Posterior cingulate gyrus (tissue), 11 donors: ENCODE data around the gene CPT1B.

Source experiments
- DNase-seq, 10 donors: peaks; one replicate each; pipeline versions ENCODE4 v3.0.0 to v3.0.0-alpha.2; 2020 to 2021; ENCODE audit warnings: mixed read lengths in 3 of 10
- intact Hi-C: fragments of 100-400 bp; cut with DNase I; formaldehyde crosslinking; loops from one replicate; pipeline ENCODE4 v1.15.1; 2023

CPT1B gene

GRCh38 chr22:50532824-50533796, 45.1 kb downstream of the CPT1B start:
- intact Hi-C loops: no loop called here
- DNase-seq: peak in 2 of 10 donors; percentile 33 to 81

GRCh38 chr22:50531962-50532674, 46.1 kb downstream of the CPT1B start:
- intact Hi-C loops: no loop called here
- peak in 2 of 10 donors; percentile 64 to 88 for DNase-seq

- peak in 2 of 10 donors; percentile 77 to 79 for DNase-seq
- intact Hi-C loops: no loop called here
Measured at GRCh38 chr22:50531546-50531961, 46.7 kb downstream of the CPT1B start.

GRCh38 chr22:50530877-50531545, 47.2 kb downstream of the CPT1B start:
- intact Hi-C loops: no loop called here
- DNase-seq: peak in 2 of 10 donors; percentile 72 to 81

DNA sequence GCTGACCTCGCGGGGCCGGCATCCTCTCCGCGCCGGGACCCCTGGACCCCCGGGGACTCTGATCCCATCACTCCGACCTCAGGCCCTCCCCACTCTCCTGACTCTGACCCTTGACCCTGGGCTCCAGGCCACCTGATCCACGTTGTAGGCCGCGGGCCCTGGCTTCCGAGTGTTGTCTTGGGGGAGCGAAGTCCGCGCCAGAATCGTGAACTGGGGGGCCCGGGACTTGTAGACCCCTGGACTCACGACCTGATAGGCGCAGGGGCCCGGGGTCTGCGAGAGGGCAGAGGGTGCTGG, 47.7 kb downstream of the CPT1B start:
- no peak for DNase-seq

DNA sequence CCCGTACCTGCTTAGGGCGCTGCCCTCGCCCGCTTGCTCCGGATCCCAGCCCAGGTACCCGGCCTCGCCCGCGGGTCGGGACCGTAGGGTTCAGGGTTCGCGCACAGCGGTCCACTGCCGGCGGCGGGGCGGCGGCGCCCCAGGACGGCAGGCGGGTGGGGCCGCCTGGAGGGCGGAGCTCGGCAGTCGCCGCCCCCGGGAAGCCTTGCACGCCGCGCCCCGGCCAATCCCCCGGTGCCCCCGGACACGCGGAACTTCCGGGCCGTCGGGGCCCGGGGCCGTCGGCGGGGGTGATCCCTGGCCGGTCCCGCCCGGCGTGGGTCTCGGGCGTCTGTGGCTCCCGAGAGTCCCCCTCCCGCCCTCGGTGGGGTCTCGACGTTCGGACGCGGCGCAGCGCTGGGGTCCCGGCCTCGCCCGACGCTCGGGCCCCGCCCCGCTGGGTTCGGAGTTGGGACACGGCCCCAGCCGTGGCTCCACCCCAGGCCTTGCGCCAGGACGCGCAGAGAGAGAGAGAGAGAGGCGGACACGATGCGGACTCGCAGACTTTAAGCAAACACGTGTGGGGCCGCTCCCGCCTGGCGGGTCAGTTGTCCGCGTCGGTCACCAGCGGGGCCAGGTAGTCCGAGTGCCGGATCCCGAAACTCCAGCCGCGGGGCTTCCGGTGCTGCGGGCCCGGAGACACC, 48.2 kb downstream of the CPT1B start, which contains the start of gene TYMP:
TYMP (minus strand) TSS at position 116 of the 683 bp plus-strand sequence. CDS start 303 bp downstream, outside the sequence.
- intact Hi-C loops: no loop called here
- DNase-seq: peak in 1 of 10 donors; percentile 87

More for the DNA sequence above, 47.7 kb downstream of the CPT1B start:
- intact Hi-C loops: no loop called here

- intact Hi-C loops: no loop called here
Measured at GRCh38 chr22:50529416-50529896, 48.8 kb downstream of the CPT1B start.

GRCh38 chr22:50528682-50529415, 49.4 kb downstream of the CPT1B start:
- intact Hi-C loops: no loop called here
- peak in 2 of 10 donors; percentile 40 to 78 for DNase-seq

More at GRCh38 chr22:50529416-50529896, 48.8 kb downstream of the CPT1B start:
- DNase-seq: peak in 1 of 10 donors; percentile 83

GRCh38 chr22:50527921-50528681, 50.1 kb downstream of the CPT1B start:
- peak in 2 of 10 donors; percentile 22 to 55 for DNase-seq
- intact Hi-C loops: loop anchor here (2.0 kb wide), 1 partner anchor 35 kb away; the partner anchor contains the start of gene SYCE3

- DNase-seq: peak in 3 of 10 donors; percentile 22 to 88 (median 87)
- intact Hi-C loops: loop anchor here (2.0 kb wide), 1 partner anchor 36 kb away; the partner anchor contains the start of gene SYCE3
Measured at GRCh38 chr22:50526834-50527801, 51.1 kb downstream of the CPT1B start.

GRCh38 chr22:50526108-50526833, 52.0 kb downstream of the CPT1B start:
- intact Hi-C loops: loop anchor here (2.0 kb wide), 1 partner anchor 37 kb away; the partner anchor contains the start of gene SYCE3
- DNase-seq: peak in 8 of 10 donors; percentile 47 to 95 (median 68)

DNA sequence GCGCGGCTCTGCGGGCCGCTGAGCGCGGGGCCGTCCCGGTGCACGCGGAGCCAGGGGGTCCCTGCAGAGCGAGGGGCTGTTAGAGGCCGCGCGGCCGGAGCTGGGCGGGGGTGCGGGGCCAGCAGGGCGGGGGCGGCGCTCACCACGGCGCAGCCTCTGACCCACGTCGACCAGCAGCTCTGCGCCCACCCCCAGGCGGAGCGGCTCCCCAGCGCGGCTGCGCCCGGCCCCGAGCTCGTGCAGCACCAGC, 52.4 kb downstream of the CPT1B start:
- intact Hi-C loops: loop anchor here (1.0 to 2.0 kb wide), 3 partner anchors 17 to 57 kb away; partner anchors contain the start of genes CHKB, NCAPH2 and SYCE3
- peak in 4 of 10 donors; percentile 64 to 91 (median 66) for DNase-seq

GRCh38 chr22:50525104-50525857, 52.9 kb downstream of the CPT1B start, which contains the start of gene SCO2:
TSS of gene SCO2 (minus strand) at chr22:50525598. CDS start at chr22:50524411, 1,187 bp downstream.
- intact Hi-C loops: loop anchor here (1.0 to 2.0 kb wide), 2 partner anchors 16 to 57 kb away; partner anchors contain the start of genes CHKB and NCAPH2

DNA sequence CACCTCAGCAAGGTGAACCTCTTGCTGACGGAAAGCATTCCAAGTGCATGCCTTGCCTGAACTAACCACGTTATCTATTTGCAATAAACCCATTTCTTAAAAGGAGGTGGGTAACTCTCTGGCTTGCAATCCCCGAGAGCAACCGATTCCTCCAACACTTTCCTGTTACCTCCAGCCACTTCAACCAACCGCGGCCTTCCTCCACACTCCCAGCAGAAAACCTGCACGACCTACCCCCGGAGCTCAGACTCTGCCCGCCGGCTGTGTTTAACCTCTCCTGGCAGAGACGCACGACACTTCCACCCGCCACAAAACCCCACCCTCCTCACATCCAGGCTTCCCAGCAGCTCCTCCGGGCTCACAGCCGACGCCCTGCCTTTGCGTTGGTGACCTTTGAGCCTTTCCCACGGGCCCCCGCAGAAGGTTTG, 53.5 kb downstream of the CPT1B start:
- DNase-seq: no peak
- intact Hi-C loops: loop anchor here (1.0 to 2.0 kb wide), 2 partner anchors 16 to 58 kb away; partner anchors contain the start of genes CHKB and NCAPH2

More at GRCh38 chr22:50525104-50525857, 52.9 kb downstream of the CPT1B start, which contains the start of gene SCO2:
- DNase-seq: peak; percentile 90 to 99 (median 92)
